Stomach (tissue), 9 donors: ENCODE measurements around the gene ANKRD55. TPM values are rescaled to one million over a fixed set of nuclear protein-coding genes. Genes with fewer than 3 reads are reported as not detected.

Experiments used
- DNase-seq, 2 donors: peaks; one replicate each; pipeline versions ENCODE4 v3.0.0 to v3.0.0-alpha.2; 2013 to 2019
- H3K27ac ChIP-seq, 5 donors: fragments of 200-600 bp in 4 of 5; sonication (generic) in 4 of 5; one replicate each; pipeline ENCODE4 v1.5.1; 2013 to 2019; ENCODE audit warnings: mild to moderate bottlenecking in 1 of 5, moderate library complexity in 1 of 5
- H3K27me3 ChIP-seq, 3 donors: fragments of 200-600 bp; sonication (generic); one replicate each; pipeline ENCODE4 v1.5.1; 2017 to 2019; ENCODE audit warnings: mixed run types in 1 of 3
- H3K36me3 ChIP-seq, 4 donors: fragments of 200-600 bp; sonication (generic); 1 replicate in 3 of 4; 2 replicates in 1 of 4; pipeline ENCODE4 v1.5.1; 2016 to 2019
- H3K4me1 ChIP-seq, 4 donors: fragments of 200-600 bp; sonication (generic); one replicate each; pipeline ENCODE4 v1.5.1; 2016 to 2019
- H3K4me3 ChIP-seq, 4 donors: fragments of 200-600 bp; sonication (generic) in 3 of 4; one replicate each; pipeline ENCODE4 v1.5.1; 2016 to 2019; ENCODE audit warnings: mild to moderate bottlenecking in 1 of 4
- H3K9me3 ChIP-seq, 4 donors: fragments of 200-600 bp; sonication (generic); one replicate each; pipeline ENCODE4 v1.5.1; 2016 to 2019
- CTCF ChIP-seq, 7 experiments: fragments of 450-650 bp in 4 of 7; fragments of 200-600 bp in 3 of 7; sonication (generic) in 3 of 7; IDR thresholded peaks; one replicate each; pipeline ENCODE4 v1.5.1; 2016 to 2019; ENCODE audit warnings: antibody characterized with exemption in 7 of 7, control low read depth in 2 of 7, mild to moderate bottlenecking in 1 of 7
- EP300 ChIP-seq: sonication (generic); formaldehyde crosslinking; IDR thresholded peaks from one replicate; pipeline ENCODE4 v1.6.1; 2017; ENCODE audit warnings: antibody characterized with exemption
- POLR2A ChIP-seq, 4 donors: fragments of 450-650 bp; IDR thresholded peaks; one replicate each; pipeline ENCODE4 v1.6.1; 2016; ENCODE audit warnings: antibody characterized with exemption in 4 of 4, control low read depth in 2 of 4, mild to moderate bottlenecking in 1 of 4, moderate library complexity in 1 of 4
- POLR2AphosphoS5 ChIP-seq, 3 donors: sonication (generic); formaldehyde crosslinking; IDR thresholded peaks; one replicate each; pipeline ENCODE4 v1.6.1; 2016; ENCODE audit warnings: antibody characterized with exemption in 3 of 3
- WGBS, 5 donors: extraction: QIAGEN DNeasy Blood & Tissue Kit in 3 of 5; methylation state at CpG; one replicate each; pipeline versions ENCODE4 v1.1.5 to v1.1.7; 2013 to 2018; 5-methylcytosine and 5-hydroxymethylcytosine counted together
- intact Hi-C: fragments of 100-400 bp; cut with DNase I; formaldehyde crosslinking; loops from one replicate; pipeline ENCODE4 v1.15.1; 2023; ENCODE audit warnings: low total_unique reads
- polyA plus RNA-seq, 3 donors: library from polyadenylated mRNA; stranded (reverse); fragments of 200-250 nt; gene quantifications; one replicate each; pipeline ENCODE4 v1.2.3, GENCODE V29; 2013
- total RNA-seq, 5 donors: library from RNA; depleted of rRNA; stranded (reverse); fragments of >200 nt; gene quantifications; one replicate each; pipeline versions ENCODE4 v1.1.0 to v1.2.3, GENCODE V29; 2014 to 2016
- donor health status: healthy with polysubstance abuse.
- donor health status: Bipolar disorder and iron deficiency.
- donor health status: healthy.

ANKRD55 gene
- total and polyA plus RNA-seq, 8 donors: 0.08 to 0.18 TPM; not detected in 6

- Histone ChIP-seq H3K27me3 (no peaks in the 10 kb centered on the region), H3K36me3 (no peaks in the 10 kb centered on the region), H3K27ac (peak overlapping the region in 1 of 5 donors; percentile 28), H3K9me3 (no peaks in the 10 kb centered on the region), H3K4me1 (peaks cover 0 to 25% (median 0%) of the 10 kb centered on the region in 4 donors), H3K4me3 (no peak overlapping the region)
- DNase-seq: no peak
- intact Hi-C loops: no loop called here
- 73 to 88% (median 85%) methylated on average over 8 of the region's 8 CpGs for WGBS, 5 donors
- TF ChIP-seq EP300 (no peak), CTCF (IDR thresholded peaks at IDR 0.05) (no peak)
These were observed 65.1 kb downstream of the ANKRD55 start for GRCh38 chr5:56168066-56168478.

GRCh38 chr5:56167519-56167918 is 65.6 kb downstream of the ANKRD55 start:
- intact Hi-C loops: no loop called here

GRCh38 chr5:56166671-56167385 is 66.3 kb downstream of the ANKRD55 start:
- TF ChIP-seq CTCF (IDR thresholded peaks at IDR 0.05) (no peak), EP300 (no peak), POLR2A (IDR thresholded peaks at IDR 0.05) (no peak), POLR2AphosphoS5 (IDR thresholded peaks at IDR 0.05) (no peak)
- Histone ChIP-seq H3K4me3 (no peak overlapping the region), H3K9me3 (no peaks in the 10 kb centered on the region), H3K27me3 (no peaks in the 10 kb centered on the region), H3K27ac (no peak overlapping the region), H3K36me3 (no peaks in the 10 kb centered on the region), H3K4me1 (peaks cover 0 to 24% (median 0%) of the 10 kb centered on the region in 4 donors)
- 81 to 91% (median 84%) methylated on average over 6 of the region's 6 CpGs for WGBS, 5 donors
- no peak for DNase-seq
- intact Hi-C loops: no loop called here

More at GRCh38 chr5:56167519-56167918, 65.6 kb downstream of the ANKRD55 start:
- H3K4me3 ChIP-seq: no peak overlapping the region
- DNase-seq: no peak
- WGBS, 5 donors: 25 to 37% (median 31%) methylated on average over 2 of the region's 2 CpGs
- TF ChIP-seq EP300 (no peak), POLR2AphosphoS5 (IDR thresholded peaks at IDR 0.05) (no peak), POLR2A (IDR thresholded peaks at IDR 0.05) (no peak), CTCF (IDR thresholded peaks at IDR 0.05) (no peak)
- H3K9me3 ChIP-seq: no peaks in the 10 kb centered on the region
- H3K27me3 ChIP-seq: no peaks in the 10 kb centered on the region
- H3K4me1 ChIP-seq: peaks cover 0 to 19% (median 0%) of the 10 kb centered on the region in 4 donors
- no peak overlapping the region for H3K27ac ChIP-seq
- H3K36me3 ChIP-seq: no peaks in the 10 kb centered on the region

DNA sequence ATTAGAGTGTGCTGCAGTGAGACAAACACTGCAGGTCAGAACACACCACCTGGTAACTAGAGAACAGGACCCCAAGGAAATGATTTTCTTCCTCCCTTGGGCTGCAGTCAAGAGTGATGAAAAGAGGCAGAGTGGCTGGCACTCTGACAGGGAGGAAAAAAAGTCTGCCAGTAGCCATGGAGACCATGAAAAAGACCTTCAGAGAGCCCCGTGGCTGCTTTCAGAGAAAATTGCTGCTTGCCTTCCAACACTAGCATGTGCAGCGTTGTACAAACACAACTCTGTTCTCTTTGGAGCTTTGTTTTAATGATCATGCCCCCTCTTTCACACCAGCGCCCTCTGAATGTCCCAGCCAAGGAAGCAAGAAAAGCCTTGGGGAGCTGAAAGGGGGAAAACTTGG is 68.8 kb downstream of the ANKRD55 start:
- Histone ChIP-seq H3K4me1 (peaks cover 0 to 35% (median 0%) of the 10 kb centered on the region in 4 donors), H3K27ac (peak overlapping the region in 1 of 5 donors; percentile 21), H3K36me3 (no peaks in the 10 kb centered on the region), H3K9me3 (no peaks in the 10 kb centered on the region), H3K4me3 (no peak overlapping the region), H3K27me3 (no peaks in the 10 kb centered on the region)
- peak in 1 of 2 donors; percentile 65 for DNase-seq
- 31 to 46% (median 36%) methylated on average over 3 of the region's 3 CpGs for WGBS, 5 donors
- intact Hi-C loops: no loop called here
- TF ChIP-seq POLR2AphosphoS5 (IDR thresholded peaks at IDR 0.05) (no peak), EP300 (no peak), CTCF (IDR thresholded peaks at IDR 0.05) (no peak), POLR2A (IDR thresholded peaks at IDR 0.05) (no peak)
